IgD-negative memory B cell (primary cell): ENCODE results near the gene CD6. TPM values are rescaled to one million over a fixed set of nuclear protein-coding genes. Genes with fewer than 3 reads are reported as not detected.

Source experiments
- H3K27ac Mint-ChIP-seq, 3 donors: one replicate each; pipeline ENCODE4 v1.8.0; 2020 to 2022; ENCODE audit warnings: mild to moderate bottlenecking in 3 of 3, mixed read lengths in 3 of 3, moderate library complexity in 1 of 3
- H3K27me3 Mint-ChIP-seq: one replicate; pipeline ENCODE4 v1.8.0; 2021; ENCODE audit warnings: mixed read lengths
- H3K36me3 Mint-ChIP-seq: one replicate; pipeline ENCODE4 v1.8.0; 2020; ENCODE audit warnings: mild to moderate bottlenecking, mixed read lengths
- H3K4me1 Mint-ChIP-seq, 3 donors: one replicate each; pipeline ENCODE4 v1.8.0; 2020 to 2022; ENCODE audit warnings: mixed read lengths in 3 of 3, mild to moderate bottlenecking in 1 of 3
- H3K4me3 Mint-ChIP-seq, 4 donors: one replicate each; pipeline ENCODE4 v1.8.0; 2020 to 2022; ENCODE audit warnings: mild to moderate bottlenecking in 4 of 4, mixed read lengths in 4 of 4, moderate library complexity in 3 of 4
- H3K9me3 Mint-ChIP-seq, 3 donors: one replicate each; pipeline ENCODE4 v1.8.0; 2020 to 2021; ENCODE audit warnings: mixed read lengths in 3 of 3, mild to moderate bottlenecking in 1 of 3
- polyA plus RNA-seq: library from polyadenylated mRNA; unstranded; fragments of 300-500 nt; fragmentation: Illumina TruSeq; gene quantifications from one replicate; pipeline ENCODE4 v1.2.3, GENCODE V29; 2021

CD6 gene
- polyA plus RNA-seq, 1 donor from 2014 or later: 8.6 TPM

DNA sequence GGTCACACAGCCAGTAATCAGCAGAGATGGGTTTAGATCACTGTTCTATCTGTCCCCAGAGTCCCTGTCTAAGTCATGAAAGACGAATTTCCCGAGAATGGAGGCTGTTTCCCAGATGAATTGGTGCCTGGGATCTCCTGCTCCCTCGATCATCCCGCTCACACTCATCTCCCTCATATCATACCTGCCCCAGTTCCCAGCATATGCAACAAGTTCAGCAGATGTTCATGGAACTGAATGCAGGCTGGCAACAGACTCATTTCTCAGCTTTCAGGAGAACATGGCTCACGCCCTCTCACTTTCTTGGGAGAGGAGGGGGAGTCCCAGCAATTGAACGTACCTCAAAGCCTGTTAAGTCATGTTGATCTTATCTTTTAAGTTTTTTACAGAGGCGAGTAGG lies 22.1 kb downstream of the CD6 start:
- Mint-ChIP-seq H3K27me3 (no peaks in the 10 kb centered on the region), H3K36me3 (no peaks in the 10 kb centered on the region), H3K9me3 (no peaks in the 10 kb centered on the region), H3K4me3 (no peak overlapping the region), H3K27ac (no peak overlapping the region), H3K4me1 (peaks cover 7 to 16% (median 8%) of the 10 kb centered on the region in 3 donors)

DNA sequence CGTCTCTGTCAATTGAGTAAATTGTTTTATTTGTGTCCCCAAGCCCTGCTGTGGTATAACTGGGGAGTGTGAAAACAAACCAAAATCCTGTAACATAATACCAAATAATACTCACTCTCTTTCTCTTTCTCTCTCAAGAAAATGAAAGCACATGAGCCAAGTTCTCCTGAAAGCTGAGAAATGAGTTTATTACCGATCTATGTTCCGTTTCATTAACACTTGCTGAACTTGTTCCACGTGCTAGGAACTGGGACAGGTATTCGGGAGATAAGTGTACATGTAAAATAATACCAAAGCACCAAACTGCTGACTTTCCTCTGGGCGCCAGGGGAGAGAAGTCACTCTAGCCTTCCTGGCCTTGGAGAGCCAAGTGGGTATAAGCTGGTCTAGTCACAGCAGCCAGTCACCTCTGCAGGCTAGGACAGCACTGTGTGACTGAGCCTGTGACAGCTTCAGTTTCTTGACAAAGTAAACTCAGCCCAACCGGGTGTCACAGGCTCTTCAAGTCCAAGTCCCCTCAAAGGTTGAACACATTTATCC lies 23.1 kb downstream of the CD6 start:
- Mint-ChIP-seq H3K27me3 (no peaks in the 10 kb centered on the region), H3K27ac (peak overlapping the region in 1 of 3 donors; percentile 63), H3K36me3 (no peaks in the 10 kb centered on the region), H3K4me1 (peaks cover 0 to 7% (median 1%) of the 10 kb centered on the region in 3 donors), H3K9me3 (no peaks in the 10 kb centered on the region), H3K4me3 (no peak overlapping the region)

DNA sequence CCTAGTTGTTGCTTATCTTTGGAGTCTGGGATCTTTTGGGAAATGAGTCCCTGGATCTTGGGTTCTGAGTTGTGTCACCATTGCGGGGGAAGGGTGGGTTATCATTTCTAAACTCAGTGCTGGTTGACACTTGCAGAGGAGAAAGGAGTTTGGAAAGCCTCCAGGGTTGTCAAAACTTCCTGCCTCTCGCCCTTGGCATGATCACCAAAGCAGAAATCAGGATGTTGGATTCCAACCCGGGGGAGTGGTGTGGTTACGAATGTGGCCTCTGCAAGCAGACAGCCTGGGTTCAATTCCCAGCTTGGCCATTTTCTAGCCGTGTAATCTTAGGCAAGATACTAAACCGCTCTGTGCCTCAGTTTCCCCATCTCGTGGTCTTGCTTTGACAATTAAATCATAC lies 24.3 kb downstream of the CD6 start:
- Mint-ChIP-seq H3K36me3 (no peaks in the 10 kb centered on the region), H3K4me3 (no peak overlapping the region), H3K4me1 (peaks cover 0 to 4% (median 0%) of the 10 kb centered on the region in 3 donors), H3K27me3 (no peaks in the 10 kb centered on the region), H3K27ac (no peak overlapping the region), H3K9me3 (no peaks in the 10 kb centered on the region)

DNA sequence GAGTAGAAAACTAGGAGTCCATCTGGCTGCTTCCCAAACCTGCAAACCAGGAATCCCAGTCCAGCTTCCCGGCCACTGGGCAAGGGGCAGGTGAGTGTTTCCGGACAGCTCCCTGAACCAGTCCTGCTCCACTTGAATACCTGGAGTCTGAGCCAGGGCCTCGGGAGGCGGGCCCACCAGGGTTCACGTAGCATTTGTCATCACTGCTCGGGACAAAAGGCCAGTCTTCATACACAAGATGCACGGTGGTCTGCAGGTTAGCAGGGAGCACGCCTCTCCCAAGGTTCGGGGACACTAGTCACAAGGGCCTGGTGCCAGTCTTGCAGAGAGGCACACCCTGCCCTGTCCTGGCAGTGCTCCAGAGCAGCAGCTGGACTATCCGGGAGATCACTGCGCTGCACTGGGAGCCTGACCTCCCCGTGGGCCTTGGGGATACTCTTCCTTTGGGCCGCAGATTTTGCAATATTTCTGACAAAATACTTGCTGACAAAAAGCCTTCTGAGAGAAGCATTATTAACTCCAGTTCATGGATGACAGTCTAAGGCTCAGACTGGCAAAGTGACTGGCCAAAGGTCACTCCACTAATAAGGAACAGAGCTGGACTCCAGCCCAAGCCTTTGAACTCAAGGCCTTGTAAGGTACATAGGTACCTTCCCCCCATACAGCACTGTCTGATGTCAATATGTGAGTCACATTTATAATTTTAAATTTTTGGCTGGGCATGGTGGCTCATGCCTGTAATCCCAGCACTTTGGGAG lies 25.1 kb downstream of the CD6 start:
- Mint-ChIP-seq H3K36me3 (no peaks in the 10 kb centered on the region), H3K27me3 (no peaks in the 10 kb centered on the region), H3K4me1 (peaks cover 0 to 2% (median 0%) of the 10 kb centered on the region in 3 donors), H3K9me3 (no peaks in the 10 kb centered on the region), H3K27ac (no peak overlapping the region), H3K4me3 (no peak overlapping the region)

DNA sequence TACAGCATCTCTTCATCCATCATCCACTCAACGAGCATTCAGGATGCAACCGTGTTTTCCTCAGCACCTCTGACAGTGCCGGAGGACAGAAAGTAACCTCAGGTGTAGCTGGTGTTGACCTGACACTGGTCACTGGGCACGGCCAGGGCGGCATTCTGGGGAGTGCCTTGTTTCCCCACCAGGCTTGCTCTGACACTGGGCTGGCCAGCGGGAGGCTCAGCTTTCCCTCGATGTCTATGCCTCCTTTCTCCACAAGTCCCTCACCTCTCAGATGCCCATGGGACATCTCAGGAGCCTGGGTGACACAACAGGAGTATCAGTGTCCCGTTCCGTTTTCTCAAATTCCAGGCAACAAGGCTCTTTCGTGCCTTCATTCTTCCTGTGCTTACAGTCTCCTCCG lies 28.9 kb downstream of the CD6 start:
- H3K27me3 Mint-ChIP-seq: no peaks in the 10 kb centered on the region
- no peak overlapping the region for H3K27ac Mint-ChIP-seq
- peaks cover 2% of the 10 kb centered on the region for H3K36me3 Mint-ChIP-seq
- no peaks in the 10 kb centered on the region for H3K9me3 Mint-ChIP-seq
- no peak overlapping the region for H3K4me3 Mint-ChIP-seq
- peaks cover 0 to 5% (median 3%) of the 10 kb centered on the region in 3 donors for H3K4me1 Mint-ChIP-seq

DNA sequence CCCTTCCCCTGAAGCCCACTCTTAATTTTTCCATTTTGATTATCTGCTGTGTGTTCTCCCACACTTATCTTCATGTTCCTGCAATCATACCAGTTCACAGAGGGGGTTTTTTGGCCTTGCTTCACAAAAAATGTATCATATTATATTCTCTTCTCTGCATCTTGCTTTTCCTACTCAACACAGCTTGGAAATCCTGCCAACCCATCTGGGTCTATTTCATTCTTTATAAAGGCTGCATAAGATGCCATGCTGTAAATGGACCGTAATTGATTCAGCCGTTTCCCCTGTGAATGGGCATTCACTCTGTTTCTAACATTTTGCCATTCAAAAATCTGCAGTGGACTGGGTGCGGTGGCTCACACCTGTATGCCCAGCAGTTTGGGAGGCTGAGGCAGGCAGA lies 30.5 kb downstream of the CD6 start:
- Mint-ChIP-seq H3K27ac (no peak overlapping the region), H3K4me1 (peaks cover 2 to 9% (median 3%) of the 10 kb centered on the region in 3 donors)

DNA sequence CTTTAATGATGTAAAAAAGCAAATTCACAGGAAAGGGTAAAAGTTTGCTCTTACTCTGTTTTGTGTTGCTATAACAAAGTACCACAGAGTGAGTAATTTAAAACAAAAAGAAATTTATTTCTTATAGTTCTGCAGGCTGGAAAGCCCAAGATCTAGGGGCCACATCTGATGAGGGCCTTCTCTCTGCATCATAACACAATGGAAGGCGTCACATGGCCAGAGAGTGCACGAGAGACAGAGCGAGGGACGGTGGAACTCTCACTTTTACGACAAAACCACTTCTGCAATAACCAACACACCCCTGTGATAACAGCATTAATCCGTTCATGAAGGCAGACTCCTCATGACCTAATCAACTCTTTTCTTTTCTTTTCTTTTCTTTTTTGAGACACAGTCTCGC lies 31.1 kb downstream of the CD6 start:
- Mint-ChIP-seq H3K4me1 (peaks cover 2 to 9% (median 3%) of the 10 kb centered on the region in 3 donors), H3K27ac (no peak overlapping the region), H3K9me3 (no peaks in the 10 kb centered on the region), H3K36me3 (peaks cover 2% of the 10 kb centered on the region), H3K4me3 (no peak overlapping the region), H3K27me3 (peaks cover 7% of the 10 kb centered on the region)

More for the DNA sequence above, 30.5 kb downstream of the CD6 start:
- Mint-ChIP-seq H3K4me3 (no peak overlapping the region), H3K9me3 (no peaks in the 10 kb centered on the region), H3K36me3 (peaks cover 2% of the 10 kb centered on the region), H3K27me3 (peaks cover 7% of the 10 kb centered on the region)

DNA sequence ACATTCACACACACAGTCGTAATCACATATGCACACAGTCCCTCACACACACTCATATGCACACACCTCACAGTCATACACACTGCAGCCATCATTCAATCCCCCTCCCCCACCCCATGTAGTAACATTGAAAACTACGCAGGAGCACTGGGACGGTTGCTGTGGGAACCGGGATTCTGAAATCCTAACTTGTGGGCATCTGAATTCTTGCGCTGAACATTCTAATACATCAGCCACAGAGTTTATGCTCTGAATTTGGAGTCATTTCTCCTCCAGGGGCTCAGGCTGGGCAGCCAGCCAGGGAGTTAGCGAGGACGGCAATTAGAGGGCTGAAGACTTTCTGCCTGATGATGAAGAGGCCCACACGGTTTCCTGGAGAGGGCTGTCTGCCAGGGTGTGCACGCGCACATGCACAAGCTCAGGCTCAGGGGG lies 32.7 kb downstream of the CD6 start:
- Mint-ChIP-seq H3K4me3 (no peak overlapping the region), H3K27me3 (peaks cover 7% of the 10 kb centered on the region), H3K4me1 (peaks cover 4 to 11% (median 9%) of the 10 kb centered on the region in 3 donors), H3K9me3 (no peaks in the 10 kb centered on the region), H3K27ac (no peak overlapping the region), H3K36me3 (peaks cover 3% of the 10 kb centered on the region)

DNA sequence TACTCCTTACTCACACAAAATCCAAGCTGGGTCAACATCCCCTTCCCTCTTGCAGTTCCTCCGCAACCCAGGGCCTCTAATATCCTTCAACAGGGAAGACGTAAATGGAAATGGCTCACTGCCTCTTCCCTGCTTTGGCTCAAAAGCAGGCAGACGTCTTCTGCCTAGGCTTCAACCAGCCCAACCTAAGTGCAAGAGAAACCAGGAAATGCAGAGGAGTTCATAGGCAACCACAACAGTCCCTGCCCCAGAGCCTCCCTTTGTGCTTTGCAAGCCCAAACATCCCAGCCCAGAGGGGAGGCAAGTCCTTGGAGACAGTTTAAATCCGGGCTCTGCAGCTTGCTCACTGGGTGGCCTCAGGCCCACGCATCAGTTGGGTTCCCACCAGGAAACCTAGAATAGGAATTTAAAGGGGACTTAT lies 33.3 kb downstream of the CD6 start:
- Mint-ChIP-seq H3K4me1 (peaks cover 4 to 11% (median 11%) of the 10 kb centered on the region in 3 donors), H3K4me3 (peak overlapping the region in 1 of 4 donors; percentile 43), H3K27me3 (peaks cover 7% of the 10 kb centered on the region), H3K36me3 (peaks cover 3% of the 10 kb centered on the region), H3K27ac (no peak overlapping the region), H3K9me3 (no peaks in the 10 kb centered on the region)

DNA sequence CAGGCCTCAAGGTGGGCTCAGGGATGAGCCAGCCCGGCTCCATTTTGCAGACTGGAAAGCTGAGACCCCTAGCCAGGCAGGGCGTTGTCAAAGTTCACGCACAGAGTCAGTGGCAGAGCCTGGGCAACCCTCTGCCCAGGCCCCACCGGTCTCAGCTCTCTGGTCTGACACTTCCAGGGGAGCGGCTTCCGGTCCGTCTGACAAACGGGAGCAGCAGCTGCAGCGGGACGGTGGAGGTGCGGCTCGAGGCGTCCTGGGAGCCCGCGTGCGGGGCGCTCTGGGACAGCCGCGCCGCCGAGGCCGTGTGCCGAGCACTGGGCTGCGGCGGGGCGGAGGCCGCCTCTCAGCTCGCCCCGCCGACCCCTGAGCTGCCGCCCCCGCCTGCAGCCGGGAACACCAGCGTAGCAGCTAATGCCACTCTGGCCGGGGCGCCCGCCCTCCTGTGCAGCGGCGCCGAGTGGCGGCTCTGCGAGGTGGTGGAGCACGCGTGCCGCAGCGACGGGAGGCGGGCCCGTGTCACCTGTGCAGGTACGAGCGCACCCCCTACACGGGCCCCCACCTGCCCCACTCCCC lies 36.0 kb downstream of the CD6 start:
- Mint-ChIP-seq H3K27ac (peak overlapping the region in 1 of 3 donors; percentile 13), H3K36me3 (peaks cover 3% of the 10 kb centered on the region), H3K9me3 (no peaks in the 10 kb centered on the region), H3K4me3 (peak overlapping the region in 3 of 4 donors; percentile 48 to 87 (median 85)), H3K4me1 (peaks cover 7 to 20% (median 14%) of the 10 kb centered on the region in 3 donors), H3K27me3 (peaks cover 7% of the 10 kb centered on the region)

DNA sequence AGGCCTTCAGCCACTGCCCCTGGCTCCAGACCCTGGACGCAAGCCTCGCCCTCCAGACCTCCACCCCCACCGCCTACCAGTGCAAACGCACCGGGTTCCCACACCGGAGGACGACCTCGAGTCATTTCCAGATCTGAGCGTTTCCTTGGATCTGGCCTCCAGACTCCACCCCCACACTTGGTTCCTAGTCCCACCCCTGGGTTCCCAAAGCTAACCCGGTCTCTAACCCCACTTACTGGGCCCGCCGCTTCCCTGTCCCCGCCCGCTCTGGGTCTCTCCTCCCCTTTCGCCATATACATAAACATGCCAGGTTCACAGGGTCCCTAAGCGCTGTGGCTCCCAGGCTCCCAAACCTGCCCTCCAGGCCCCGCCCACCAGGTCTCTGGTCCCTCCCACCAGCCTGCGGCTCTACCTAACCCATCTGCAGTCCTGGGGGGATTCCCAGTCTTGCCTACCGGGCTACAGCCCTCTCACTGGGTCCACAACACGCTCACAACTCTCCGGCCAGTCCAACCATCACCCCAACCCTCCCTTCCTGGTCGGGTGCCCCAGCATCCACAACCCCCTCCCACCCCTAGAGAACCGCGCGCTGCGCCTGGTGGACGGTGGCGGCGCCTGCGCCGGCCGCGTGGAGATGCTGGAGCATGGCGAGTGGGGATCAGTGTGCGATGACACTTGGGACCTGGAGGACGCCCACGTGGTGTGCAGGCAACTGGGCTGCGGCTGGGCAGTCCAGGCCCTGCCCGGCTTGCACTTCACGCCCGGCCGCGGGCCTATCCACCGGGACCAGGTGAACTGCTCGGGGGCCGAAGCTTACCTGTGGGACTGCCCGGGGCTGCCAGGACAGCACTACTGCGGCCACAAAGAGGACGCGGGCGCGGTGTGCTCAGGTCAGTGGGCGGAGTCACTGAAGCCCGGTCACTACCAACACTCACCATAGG lies 36.7 kb downstream of the CD6 start:
- peak overlapping the region in 3 of 4 donors; percentile 48 to 88 (median 87) for H3K4me3 Mint-ChIP-seq
- H3K27me3 Mint-ChIP-seq: peaks cover 7% of the 10 kb centered on the region
- peaks cover 3% of the 10 kb centered on the region for H3K36me3 Mint-ChIP-seq
- peaks cover 7 to 24% (median 14%) of the 10 kb centered on the region in 3 donors for H3K4me1 Mint-ChIP-seq
- H3K27ac Mint-ChIP-seq: no peak overlapping the region
- no peaks in the 10 kb centered on the region for H3K9me3 Mint-ChIP-seq

DNA sequence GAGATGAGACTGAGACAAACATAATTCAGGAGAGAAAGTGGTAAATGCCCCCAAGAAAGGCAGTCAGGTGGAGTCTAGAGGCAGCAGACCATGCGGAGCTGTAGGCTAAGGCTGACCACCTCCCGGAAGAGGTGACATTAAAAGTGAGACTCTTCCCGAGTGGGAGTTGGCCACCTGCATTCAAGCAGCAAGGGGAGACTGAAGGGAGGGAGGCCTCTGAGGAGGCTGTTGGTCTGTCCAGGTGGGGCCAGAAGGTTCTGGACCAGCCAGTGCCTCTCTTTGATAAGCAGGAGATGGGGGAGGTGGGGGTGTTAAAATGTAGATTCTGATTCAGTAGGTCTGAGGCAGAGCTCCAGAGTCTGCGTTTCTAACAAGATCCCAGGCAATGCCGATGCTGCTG lies 37.5 kb downstream of the CD6 start:
- no peak overlapping the region for H3K27ac Mint-ChIP-seq

DNA sequence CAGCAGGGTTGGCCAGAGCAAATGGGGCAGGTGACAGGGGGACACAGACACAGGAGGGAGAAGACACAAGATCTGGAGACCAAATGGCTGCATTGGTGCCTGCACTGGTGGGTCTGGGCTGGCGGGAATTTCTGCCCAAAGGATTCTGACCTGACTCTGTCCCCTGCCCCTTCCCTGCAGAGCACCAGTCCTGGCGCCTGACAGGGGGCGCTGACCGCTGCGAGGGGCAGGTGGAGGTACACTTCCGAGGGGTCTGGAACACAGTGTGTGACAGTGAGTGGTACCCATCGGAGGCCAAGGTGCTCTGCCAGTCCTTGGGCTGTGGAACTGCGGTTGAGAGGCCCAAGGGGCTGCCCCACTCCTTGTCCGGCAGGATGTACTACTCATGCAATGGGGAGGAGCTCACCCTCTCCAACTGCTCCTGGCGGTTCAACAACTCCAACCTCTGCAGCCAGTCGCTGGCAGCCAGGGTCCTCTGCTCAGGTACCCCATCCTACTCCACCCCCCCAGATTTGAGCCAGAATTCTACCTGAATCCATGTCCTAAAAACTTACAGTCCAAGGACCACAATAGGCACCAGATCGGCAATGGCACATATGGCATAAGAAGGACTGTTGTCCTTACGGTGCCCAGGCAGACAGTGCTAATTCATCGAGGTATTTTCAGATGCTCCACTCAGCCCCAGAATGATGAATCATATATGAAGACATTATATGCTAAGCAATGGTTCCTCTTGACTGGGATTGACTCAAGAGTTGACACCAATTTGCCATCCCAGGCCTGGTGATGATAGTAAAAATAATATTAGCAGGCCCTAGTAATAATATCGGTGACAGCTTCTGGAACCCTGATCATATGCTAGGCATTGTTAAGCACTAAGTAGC lies 38.2 kb downstream of the CD6 start:
- Mint-ChIP-seq H3K36me3 (peaks cover 1% of the 10 kb centered on the region), H3K27ac (no peak overlapping the region), H3K4me1 (peaks cover 7 to 22% (median 14%) of the 10 kb centered on the region in 3 donors), H3K4me3 (peak overlapping the region in 1 of 4 donors; percentile 20), H3K9me3 (no peaks in the 10 kb centered on the region), H3K27me3 (peaks cover 7% of the 10 kb centered on the region)

More for the DNA sequence above, 37.5 kb downstream of the CD6 start:
- peaks cover 1% of the 10 kb centered on the region for H3K36me3 Mint-ChIP-seq
- H3K4me3 Mint-ChIP-seq: peak overlapping the region in 1 of 4 donors; percentile 32
- no peaks in the 10 kb centered on the region for H3K9me3 Mint-ChIP-seq
- H3K4me1 Mint-ChIP-seq: peaks cover 7 to 24% (median 14%) of the 10 kb centered on the region in 3 donors
- peaks cover 7% of the 10 kb centered on the region for H3K27me3 Mint-ChIP-seq
